ENCODE results near the gene FRMD4A. TPM values are rescaled to one million over a fixed set of nuclear protein-coding genes. Genes with fewer than 3 reads are reported as not detected.

The FRMD4A gene
- total RNA-seq, 1 donor from 2014 or later = 20.2 TPM

- no peak overlapping the region for H3K4me2 ChIP-seq
- Mint-ChIP-seq H3K4me1 (peaks cover 27% of the 10 kb centered on the region), H3K4me3 (no peak overlapping the region), H3K36me3 (peaks cover 10% of the 10 kb centered on the region), H3K9me3 (peaks cover 8% of the 10 kb centered on the region), H3K27ac (no peak overlapping the region), H3K27me3 (ENCODE audit: insufficient read depth, low read depth) (peaks cover 6% of the 10 kb centered on the region)
- DNase-seq (ENCODE audit: low spot score) = no peak
- no peaks in the 10 kb centered on the region for H4K20me1 ChIP-seq (ENCODE audit: low read depth)
- TF ChIP-seq EZH2phosphoT487 (IDR thresholded peaks at IDR 0.05) (no peak), CTCF (IDR thresholded peaks at IDR 0.05) (no peak), EZH2 (IDR thresholded peaks at IDR 0.05) (no peak)
- H3K79me2 ChIP-seq (ENCODE audit: low read depth) = no peaks in the 10 kb centered on the region
- no peaks in the 10 kb centered on the region for H3K9me3 ChIP-seq (ENCODE audit: low read depth)
- H3K36me3 ChIP-seq = no peaks in the 10 kb centered on the region
- no peaks in the 10 kb centered on the region for H3F3A ChIP-seq (ENCODE audit: low read depth)
- H3K4me3 ChIP-seq = no peak overlapping the region
- H3K27me3 ChIP-seq = no peaks in the 10 kb centered on the region
- no peak overlapping the region for H3K9ac ChIP-seq
- H3K4me1 ChIP-seq = peaks cover 10% of the 10 kb centered on the region
- no peak overlapping the region for H3K27ac ChIP-seq
- H2AFZ ChIP-seq (replicated peaks) = no peak overlapping the region
These were observed 313.3 kb downstream of the FRMD4A start for GRCh38 chr10:14017467-14017866.

- no peak overlapping the region for H3K27ac ChIP-seq
- no peak overlapping the region for H3K4me3 Mint-ChIP-seq
- no peak overlapping the region for H3K27ac Mint-ChIP-seq
These were observed 313.8 kb downstream of the FRMD4A start for GRCh38 chr10:14016931-14017333.

GRCh38 chr10:14016011-14016536, 314.6 kb downstream of the FRMD4A start:
- Mint-ChIP-seq H3K36me3 (peaks cover 10% of the 10 kb centered on the region), H3K27me3 (ENCODE audit: insufficient read depth, low read depth) (peaks cover 6% of the 10 kb centered on the region), H3K4me3 (no peak overlapping the region), H3K4me1 (peaks cover 39% of the 10 kb centered on the region), H3K27ac (no peak overlapping the region), H3K9me3 (peaks cover 8% of the 10 kb centered on the region)
- H3K4me1 ChIP-seq = peaks cover 14% of the 10 kb centered on the region
- no peak overlapping the region for H3K4me3 ChIP-seq
- H3F3A ChIP-seq (ENCODE audit: low read depth) = no peaks in the 10 kb centered on the region
- no peak overlapping the region for H3K4me2 ChIP-seq
- no peak overlapping the region for H3K27ac ChIP-seq
- TF ChIP-seq EZH2phosphoT487 (IDR thresholded peaks at IDR 0.05) = no peak
- TF ChIP-seq CTCF (IDR thresholded peaks at IDR 0.05) = no peak
- no peak for TF ChIP-seq EZH2 (IDR thresholded peaks at IDR 0.05)
- DNase-seq (ENCODE audit: low spot score) = no peak
- no peaks in the 10 kb centered on the region for H4K20me1 ChIP-seq (ENCODE audit: low read depth)
- H3K9me3 ChIP-seq (ENCODE audit: low read depth) = no peaks in the 10 kb centered on the region
- H3K79me2 ChIP-seq (ENCODE audit: low read depth) = no peaks in the 10 kb centered on the region
- no peaks in the 10 kb centered on the region for H3K36me3 ChIP-seq
- H3K27me3 ChIP-seq = no peaks in the 10 kb centered on the region
- H3K9ac ChIP-seq = no peak overlapping the region
- no peak overlapping the region for H2AFZ ChIP-seq (replicated peaks)

More at GRCh38 chr10:14016931-14017333, 313.8 kb downstream of the FRMD4A start:
- H3K9me3 Mint-ChIP-seq = peaks cover 8% of the 10 kb centered on the region
- Histone ChIP-seq H3K9me3 (ENCODE audit: low read depth) (no peaks in the 10 kb centered on the region), H3K27me3 (no peaks in the 10 kb centered on the region), H3K4me1 (peaks cover 14% of the 10 kb centered on the region), H3F3A (ENCODE audit: low read depth) (no peaks in the 10 kb centered on the region), H3K4me3 (no peak overlapping the region), H2AFZ (replicated peaks) (no peak overlapping the region), H3K9ac (no peak overlapping the region), H3K4me2 (no peak overlapping the region), H4K20me1 (ENCODE audit: low read depth) (no peaks in the 10 kb centered on the region), H3K79me2 (ENCODE audit: low read depth) (no peaks in the 10 kb centered on the region), H3K36me3 (no peaks in the 10 kb centered on the region)
- no peak for DNase-seq (ENCODE audit: low spot score)
- TF ChIP-seq EZH2 (IDR thresholded peaks at IDR 0.05) (no peak), EZH2phosphoT487 (IDR thresholded peaks at IDR 0.05) (no peak), CTCF (IDR thresholded peaks at IDR 0.05) (no peak)
- peaks cover 6% of the 10 kb centered on the region for H3K27me3 Mint-ChIP-seq (ENCODE audit: insufficient read depth, low read depth)
- H3K4me1 Mint-ChIP-seq = peaks cover 32% of the 10 kb centered on the region
- peaks cover 10% of the 10 kb centered on the region for H3K36me3 Mint-ChIP-seq

Measured in neural progenitor cell (in vitro differentiated cells).